Breast epithelium (tissue), 4 donors: Measurements from ENCODE around the gene RASGRF2. TPM values are rescaled to one million over a fixed set of nuclear protein-coding genes. Genes with fewer than 3 reads are reported as not detected.

Experiments
- DNase-seq, 2 donors: peaks; one replicate each; pipeline ENCODE4 v3.0.0-alpha.2; 2019; ENCODE audit warnings: low spot score in 2 of 2
- H3K27ac ChIP-seq, 2 donors: fragments of 200-600 bp; sonication (generic) in 1 of 2; one replicate each; pipeline ENCODE4 v1.5.1; 2016 to 2019; ENCODE audit warnings: mild to moderate bottlenecking in 1 of 2
- H3K27me3 ChIP-seq, 2 donors: fragments of 200-600 bp; sonication (generic) in 1 of 2; one replicate each; pipeline versions ENCODE4 v1.5.1 to v1.6.0; 2017 to 2019; ENCODE audit warnings: control low read depth in 1 of 2, mild to moderate bottlenecking in 1 of 2
- H3K36me3 ChIP-seq: fragments of 200-600 bp; one replicate; pipeline ENCODE4 v1.5.1; 2019
- H3K4me1 ChIP-seq, 2 donors: fragments of 200-600 bp; sonication (generic); one replicate each; pipeline ENCODE4 v1.5.1; 2016 to 2019; ENCODE audit warnings: control low read depth in 1 of 2
- H3K4me3 ChIP-seq, 3 donors: fragments of 200-600 bp; sonication (generic); 1 replicate in 2 of 3; 2 replicates in 1 of 3; pipeline ENCODE4 v1.5.1; 2016 to 2019; ENCODE audit warnings: mild to moderate bottlenecking in 3 of 3, moderate library complexity in 2 of 3
- H3K9me3 ChIP-seq, 2 donors: fragments of 200-600 bp; sonication (generic) in 1 of 2; one replicate each; pipeline ENCODE4 v1.5.1; 2016 to 2019; ENCODE audit warnings: control low read depth in 1 of 2
- POLR2A ChIP-seq: fragments of 450-650 bp; IDR thresholded peaks from one replicate; pipeline ENCODE4 v1.6.1; 2016; ENCODE audit warnings: antibody characterized with exemption, mild to moderate bottlenecking, moderate library complexity
- POLR2AphosphoS5 ChIP-seq, 3 donors: sonication (generic); formaldehyde crosslinking; IDR thresholded peaks; one replicate each; pipeline ENCODE4 v1.6.1; 2017; ENCODE audit warnings: antibody characterized with exemption in 3 of 3
- intact Hi-C: fragments of 100-400 bp; cut with DNase I; formaldehyde crosslinking; loops from one replicate; pipeline ENCODE4 v1.15.1; 2023; ENCODE audit warnings: low total_unique reads
- total RNA-seq, 3 donors: library from RNA; depleted of rRNA; stranded (reverse); fragments of >200 nt; gene quantifications; one replicate each; pipeline ENCODE4 v1.1.0, GENCODE V29; 2016
- TF ChIP-seq, protein P1 (sequence below), 3 donors: fragments of 450-650 bp; IDR thresholded peaks; one replicate each; pipeline ENCODE4 v1.5.1; 2016 to 2017; ENCODE audit warnings: antibody characterized with exemption in 3 of 3, mild to moderate bottlenecking in 3 of 3, moderate library complexity in 3 of 3

Gene RASGRF2
- total RNA-seq, 3 donors from 2014 or later = 6.1 to 15.7 (median 11.1) TPM

DNA sequence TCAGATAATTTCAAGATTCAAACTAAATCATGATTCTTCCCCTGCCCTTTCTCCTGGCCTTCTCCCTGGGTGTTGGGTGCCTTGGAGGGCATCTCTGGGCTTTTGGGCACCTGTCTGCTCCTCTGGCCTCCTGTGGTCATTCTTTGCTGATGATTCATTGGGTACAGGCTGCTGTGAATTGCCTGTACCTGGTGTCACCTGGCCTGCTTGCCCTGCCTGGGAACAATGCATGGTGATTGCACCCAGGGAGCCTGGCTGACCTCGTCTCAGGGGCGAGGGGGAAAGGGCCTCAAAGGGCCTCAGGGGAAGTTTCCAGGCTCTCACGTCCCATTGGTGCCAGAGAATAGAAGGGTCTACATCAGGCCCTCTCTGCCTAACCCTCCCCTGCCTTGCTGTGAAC lies 252.9 kb downstream of the RASGRF2 start:
- intact Hi-C loops = no loop called here
- H3K27me3 ChIP-seq = no peaks in the 10 kb centered on the region
- no peaks in the 10 kb centered on the region for H3K36me3 ChIP-seq
- no peak overlapping the region for H3K4me3 ChIP-seq
- no peak overlapping the region for H3K27ac ChIP-seq
- no peak for TF ChIP-seq POLR2A
- TF ChIP-seq, protein P1, sequence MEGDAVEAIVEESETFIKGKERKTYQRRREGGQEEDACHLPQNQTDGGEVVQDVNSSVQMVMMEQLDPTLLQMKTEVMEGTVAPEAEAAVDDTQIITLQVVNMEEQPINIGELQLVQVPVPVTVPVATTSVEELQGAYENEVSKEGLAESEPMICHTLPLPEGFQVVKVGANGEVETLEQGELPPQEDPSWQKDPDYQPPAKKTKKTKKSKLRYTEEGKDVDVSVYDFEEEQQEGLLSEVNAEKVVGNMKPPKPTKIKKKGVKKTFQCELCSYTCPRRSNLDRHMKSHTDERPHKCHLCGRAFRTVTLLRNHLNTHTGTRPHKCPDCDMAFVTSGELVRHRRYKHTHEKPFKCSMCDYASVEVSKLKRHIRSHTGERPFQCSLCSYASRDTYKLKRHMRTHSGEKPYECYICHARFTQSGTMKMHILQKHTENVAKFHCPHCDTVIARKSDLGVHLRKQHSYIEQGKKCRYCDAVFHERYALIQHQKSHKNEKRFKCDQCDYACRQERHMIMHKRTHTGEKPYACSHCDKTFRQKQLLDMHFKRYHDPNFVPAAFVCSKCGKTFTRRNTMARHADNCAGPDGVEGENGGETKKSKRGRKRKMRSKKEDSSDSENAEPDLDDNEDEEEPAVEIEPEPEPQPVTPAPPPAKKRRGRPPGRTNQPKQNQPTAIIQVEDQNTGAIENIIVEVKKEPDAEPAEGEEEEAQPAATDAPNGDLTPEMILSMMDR (IDR thresholded peaks at IDR 0.05) = no peak
- no peak for TF ChIP-seq POLR2AphosphoS5 (IDR thresholded peaks at IDR 0.05)
- H3K4me1 ChIP-seq = no peaks in the 10 kb centered on the region
- H3K9me3 ChIP-seq = no peaks in the 10 kb centered on the region
- no peak for DNase-seq

DNA sequence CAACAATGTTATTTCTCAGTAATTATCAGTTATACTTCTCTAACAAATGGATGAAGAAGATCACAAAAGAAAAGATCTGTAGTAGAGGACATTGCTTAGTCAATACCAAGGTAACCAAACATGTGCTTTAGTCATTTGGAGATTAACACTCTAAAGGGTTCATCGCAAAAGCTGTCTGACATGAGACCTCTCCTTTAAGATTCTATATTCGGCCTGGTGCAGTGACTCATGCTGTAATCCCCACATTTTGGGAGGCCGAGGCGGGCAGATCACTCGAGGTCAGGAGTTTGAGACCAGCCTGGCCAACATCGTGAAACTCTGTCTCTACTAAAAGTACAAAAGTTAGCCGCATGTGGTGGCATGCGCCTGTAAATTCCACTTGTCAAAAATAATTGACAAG lies 254.7 kb downstream of the RASGRF2 start:
- Histone ChIP-seq H3K27me3 (no peaks in the 10 kb centered on the region), H3K36me3 (no peaks in the 10 kb centered on the region), H3K9me3 (no peaks in the 10 kb centered on the region), H3K4me3 (no peak overlapping the region), H3K27ac (no peak overlapping the region), H3K4me1 (no peaks in the 10 kb centered on the region)
- no peak for DNase-seq
- TF ChIP-seq, protein P1 (IDR thresholded peaks at IDR 0.05) = no peak
- no peak for TF ChIP-seq POLR2AphosphoS5 (IDR thresholded peaks at IDR 0.05)
- intact Hi-C loops = no loop called here

DNA sequence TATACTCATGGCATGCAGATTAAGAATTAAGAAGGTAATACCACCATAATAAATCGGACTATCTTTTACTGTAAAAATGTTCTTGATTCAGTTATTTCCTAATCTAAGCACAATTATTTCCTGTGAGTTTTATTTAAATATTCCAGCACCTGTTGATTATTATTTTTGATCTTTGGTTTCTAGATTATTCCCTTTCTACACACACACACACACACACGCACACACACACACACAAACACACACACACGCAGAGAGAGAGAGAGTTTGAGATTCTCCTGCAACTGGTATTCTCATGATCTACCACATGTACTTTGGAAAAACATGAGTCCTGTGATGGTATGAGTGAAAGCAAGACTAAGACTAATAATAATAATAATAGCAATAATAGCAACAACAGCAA lies 256.0 kb downstream of the RASGRF2 start:
- TF ChIP-seq POLR2A (no peak), POLR2AphosphoS5 (IDR thresholded peaks at IDR 0.05) (no peak)
- TF ChIP-seq, protein P1 (IDR thresholded peaks at IDR 0.05) = no peak
- Histone ChIP-seq H3K36me3 (no peaks in the 10 kb centered on the region), H3K4me1 (no peaks in the 10 kb centered on the region), H3K9me3 (no peaks in the 10 kb centered on the region), H3K27ac (no peak overlapping the region), H3K4me3 (no peak overlapping the region), H3K27me3 (no peaks in the 10 kb centered on the region)
- intact Hi-C loops = no loop called here
- DNase-seq = no peak

DNA sequence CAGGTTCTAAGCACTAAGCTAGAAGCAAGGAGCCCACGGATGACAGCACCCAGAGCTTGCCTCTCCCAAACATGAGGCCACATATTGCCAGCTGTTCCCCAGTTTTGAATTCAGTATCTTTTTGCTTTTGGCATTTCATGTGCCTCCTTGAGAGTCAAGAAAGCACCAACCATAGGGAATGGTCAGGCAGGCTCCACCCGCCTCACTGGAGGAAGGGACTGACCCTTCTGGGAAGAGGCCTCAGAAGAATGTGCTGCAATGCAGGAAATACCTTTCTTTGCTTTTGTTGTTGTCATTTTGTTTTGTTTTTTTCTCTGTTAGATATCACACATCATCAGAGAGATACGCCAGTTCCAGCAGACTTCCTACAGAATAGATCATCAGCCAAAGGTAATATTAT lies 259.2 kb downstream of the RASGRF2 start:
- Histone ChIP-seq H3K36me3 (no peaks in the 10 kb centered on the region), H3K4me1 (no peaks in the 10 kb centered on the region), H3K27ac (no peak overlapping the region), H3K9me3 (no peaks in the 10 kb centered on the region), H3K27me3 (no peaks in the 10 kb centered on the region), H3K4me3 (no peak overlapping the region)
- no peak for DNase-seq
- TF ChIP-seq, protein P1 (IDR thresholded peaks at IDR 0.05) = no peak
- TF ChIP-seq POLR2A (no peak), POLR2AphosphoS5 (IDR thresholded peaks at IDR 0.05) (no peak)
- intact Hi-C loops = no loop called here

DNA sequence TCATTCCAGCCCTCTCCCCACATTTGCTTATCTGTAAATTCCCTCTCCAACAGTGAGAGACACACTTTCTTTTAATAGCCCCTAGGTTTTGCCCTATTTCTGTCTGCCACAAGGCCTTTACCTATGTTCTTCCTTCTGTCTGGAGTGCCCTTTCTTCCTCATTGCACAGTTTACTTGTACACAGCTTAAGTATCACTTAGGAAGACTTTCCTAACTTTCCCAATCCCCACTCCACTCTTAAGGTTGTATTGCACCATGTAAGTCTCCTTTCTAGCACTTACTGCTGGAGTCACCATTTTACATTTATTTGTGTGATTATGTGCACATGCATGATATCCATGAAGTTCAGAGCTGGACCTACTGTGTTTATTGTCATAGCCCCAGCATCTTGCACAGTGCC lies 262.1 kb downstream of the RASGRF2 start:
- Histone ChIP-seq H3K27ac (no peak overlapping the region), H3K9me3 (no peaks in the 10 kb centered on the region), H3K36me3 (no peaks in the 10 kb centered on the region), H3K4me3 (no peak overlapping the region), H3K27me3 (no peaks in the 10 kb centered on the region), H3K4me1 (no peaks in the 10 kb centered on the region)
- TF ChIP-seq POLR2AphosphoS5 (IDR thresholded peaks at IDR 0.05) = no peak
- no peak for TF ChIP-seq POLR2A
- TF ChIP-seq, protein P1 (IDR thresholded peaks at IDR 0.05) = no peak
- intact Hi-C loops = no loop called here
- no peak for DNase-seq
